HG03280 (cell line): ENCODE results near the gene CFAP53.
A peak's percentile ranks its signal among the peaks of the same experiment; 100 is the strongest.
"Not testable (repeated sequence)": the region's sequence is repeated elsewhere in the genome, so short reads cannot be mapped to it uniquely, and the experiment has no call there.

Experiments
- ATAC-seq: cut with Tn5 transposase; IDR thresholded peaks from one replicate; pipeline ENCODE4 v1.9.1; 2021; ENCODE audit warnings: mild to moderate bottlenecking, moderate library complexity; ENCODE audit not compliant: unreplicated experiment

Gene CFAP53, protein sequence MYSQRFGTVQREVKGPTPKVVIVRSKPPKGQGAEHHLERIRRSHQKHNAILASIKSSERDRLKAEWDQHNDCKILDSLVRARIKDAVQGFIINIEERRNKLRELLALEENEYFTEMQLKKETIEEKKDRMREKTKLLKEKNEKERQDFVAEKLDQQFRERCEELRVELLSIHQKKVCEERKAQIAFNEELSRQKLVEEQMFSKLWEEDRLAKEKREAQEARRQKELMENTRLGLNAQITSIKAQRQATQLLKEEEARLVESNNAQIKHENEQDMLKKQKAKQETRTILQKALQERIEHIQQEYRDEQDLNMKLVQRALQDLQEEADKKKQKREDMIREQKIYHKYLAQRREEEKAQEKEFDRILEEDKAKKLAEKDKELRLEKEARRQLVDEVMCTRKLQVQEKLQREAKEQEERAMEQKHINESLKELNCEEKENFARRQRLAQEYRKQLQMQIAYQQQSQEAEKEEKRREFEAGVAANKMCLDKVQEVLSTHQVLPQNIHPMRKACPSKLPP

DNA sequence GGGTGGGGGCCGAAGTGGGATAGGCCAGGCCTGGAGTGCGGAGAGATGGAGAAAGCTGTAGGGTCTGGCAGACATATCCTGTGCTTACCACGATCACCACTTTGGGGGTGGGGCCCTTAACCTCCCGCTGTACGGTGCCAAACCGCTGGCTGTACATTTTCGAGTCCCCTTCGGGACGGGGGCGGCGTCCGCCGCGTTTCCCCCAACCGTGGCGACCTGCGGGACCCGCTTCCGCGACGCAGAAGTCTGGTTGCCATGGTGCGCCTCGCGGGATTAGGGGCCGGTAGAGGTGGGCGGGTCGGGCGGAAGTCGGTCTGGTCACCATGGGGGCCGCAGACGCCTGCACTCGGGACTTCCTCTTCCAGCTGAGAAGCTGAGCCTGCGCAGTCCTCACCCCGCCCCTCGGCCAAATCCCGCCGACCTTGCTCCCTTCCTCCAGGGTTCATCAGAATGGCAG, at the start of gene CFAP53:
CFAP53 (minus strand) TSS at position 248 of the 457 bp plus-strand sequence; CDS start at position 157, 91 bp downstream.
- ATAC-seq = peak; percentile 76

DNA sequence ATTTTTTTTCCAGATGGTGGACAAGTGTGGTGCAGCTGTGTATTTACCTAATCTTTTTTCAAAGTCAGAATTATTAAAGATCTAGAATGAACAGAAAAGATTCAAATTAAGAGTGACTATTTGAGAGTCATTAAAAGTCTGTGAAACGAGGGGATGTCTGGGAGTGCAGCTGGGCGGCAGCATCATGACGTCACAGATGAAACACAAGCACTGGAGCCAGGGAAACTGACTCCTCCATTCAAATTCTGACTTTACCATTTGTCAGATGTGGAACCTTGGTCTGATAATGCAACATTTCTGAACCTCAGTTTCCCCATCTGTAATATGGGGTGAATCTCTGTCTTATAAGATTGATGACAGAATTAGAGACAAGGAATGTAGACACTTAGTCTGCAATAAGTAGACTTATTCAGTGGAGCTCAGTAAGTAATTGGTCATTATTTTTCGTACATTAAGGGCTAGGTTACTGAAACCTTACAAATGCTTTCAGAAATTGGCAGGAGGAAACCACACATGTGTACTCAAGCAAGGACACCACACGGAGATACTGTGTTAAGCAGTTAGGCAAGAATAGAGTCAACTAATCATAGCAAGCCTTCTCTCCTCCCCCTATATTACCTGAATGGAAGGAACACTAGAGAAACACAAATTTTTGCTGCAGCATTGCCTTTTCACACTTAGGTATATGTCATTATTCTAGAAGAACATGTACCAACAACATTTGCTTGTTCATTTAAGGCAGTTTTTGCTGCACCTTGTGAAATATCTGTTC, 49.0 kb upstream of the CFAP53 start:
- ATAC-seq = peak; percentile 71

DNA sequence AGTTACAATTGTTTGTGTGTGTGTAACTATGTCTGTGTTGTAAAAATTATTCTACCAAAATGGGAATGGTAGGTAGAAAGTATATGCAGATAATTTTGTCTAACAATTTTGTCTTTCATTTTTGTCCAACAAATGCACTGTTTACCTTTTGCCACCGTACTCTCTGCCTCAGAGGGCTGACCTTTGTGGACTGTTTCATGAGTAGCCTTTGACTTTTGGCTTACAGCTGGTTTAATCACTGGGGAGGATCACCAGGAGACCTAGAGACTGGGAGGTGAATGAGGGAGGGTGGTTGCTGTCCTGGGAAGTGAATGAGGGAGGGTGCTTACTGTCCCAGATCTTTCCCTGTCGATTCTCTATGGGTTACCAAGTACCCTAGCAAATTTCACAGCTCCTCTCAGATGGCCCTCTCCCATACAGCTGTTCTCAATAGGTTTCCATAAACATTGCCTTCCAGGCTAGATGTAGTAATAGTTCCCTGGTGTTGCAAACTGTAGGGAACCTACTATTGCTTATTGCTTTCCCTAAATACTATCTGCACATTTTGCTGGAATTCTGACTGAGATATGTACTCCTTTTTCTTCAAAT, 47.7 kb upstream of the CFAP53 start:
- ATAC-seq = no peak

DNA sequence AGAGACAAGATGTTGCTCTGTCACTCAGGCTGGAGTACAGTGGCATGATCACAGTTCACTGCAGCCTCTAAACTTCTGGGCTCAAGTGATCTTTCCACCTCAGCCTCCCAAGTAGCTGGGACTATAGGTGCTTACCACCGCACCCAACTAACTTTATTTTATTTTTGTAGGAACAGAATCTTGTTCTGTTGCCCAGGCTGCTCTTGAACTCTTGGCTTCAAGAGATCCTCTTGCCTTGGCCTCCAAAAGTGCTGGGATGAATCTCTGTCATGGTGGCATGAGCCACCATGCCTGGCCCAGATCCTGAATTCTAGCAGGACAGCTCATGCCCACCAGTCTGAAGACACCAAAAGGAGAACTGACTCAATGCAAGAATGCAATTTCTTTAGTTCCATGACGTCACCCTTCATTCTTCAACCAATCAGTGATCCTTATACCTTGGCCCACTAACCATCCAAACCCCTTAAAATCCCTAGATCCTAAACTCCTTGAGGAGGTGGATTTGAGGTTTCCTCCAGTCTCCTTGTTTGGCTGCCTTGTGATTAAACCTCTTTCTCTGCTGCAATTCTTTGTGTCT, 46.8 kb upstream of the CFAP53 start:
- peak; percentile 24 for ATAC-seq

DNA sequence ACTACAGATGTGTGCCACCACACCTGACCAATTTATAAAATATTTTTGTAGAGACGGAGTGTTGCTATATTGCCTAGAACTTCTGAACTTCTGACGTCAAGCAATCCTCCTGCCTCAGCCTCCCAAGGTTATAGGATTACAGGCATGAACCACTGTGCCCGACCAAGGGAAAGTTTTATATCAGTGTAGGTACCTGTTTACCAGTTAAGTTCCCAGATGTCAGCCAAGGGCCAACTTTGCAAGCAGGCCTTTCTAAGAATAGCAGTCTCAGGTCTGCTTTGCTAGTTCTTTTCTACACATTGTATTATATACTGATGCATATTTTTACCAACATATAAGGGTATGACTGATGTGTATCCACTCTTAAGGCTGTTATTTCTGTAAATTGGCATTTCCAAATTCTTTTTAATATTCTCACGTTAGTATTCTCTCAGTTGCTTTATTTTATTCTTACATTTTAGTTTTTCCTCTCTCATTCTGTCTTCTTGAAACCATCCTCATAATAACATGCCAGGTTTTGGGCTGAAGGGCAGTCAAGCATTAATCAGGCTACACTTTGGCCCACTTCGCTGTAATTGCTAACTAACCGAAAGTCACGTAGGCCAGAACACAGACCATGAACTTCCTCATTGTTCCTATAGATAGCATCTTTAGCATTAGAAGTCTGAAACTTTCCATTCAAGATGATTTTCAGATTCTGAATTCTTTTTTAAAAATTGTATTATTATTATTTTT, 46.2 kb upstream of the CFAP53 start:
- ATAC-seq = peak; percentile 61

DNA sequence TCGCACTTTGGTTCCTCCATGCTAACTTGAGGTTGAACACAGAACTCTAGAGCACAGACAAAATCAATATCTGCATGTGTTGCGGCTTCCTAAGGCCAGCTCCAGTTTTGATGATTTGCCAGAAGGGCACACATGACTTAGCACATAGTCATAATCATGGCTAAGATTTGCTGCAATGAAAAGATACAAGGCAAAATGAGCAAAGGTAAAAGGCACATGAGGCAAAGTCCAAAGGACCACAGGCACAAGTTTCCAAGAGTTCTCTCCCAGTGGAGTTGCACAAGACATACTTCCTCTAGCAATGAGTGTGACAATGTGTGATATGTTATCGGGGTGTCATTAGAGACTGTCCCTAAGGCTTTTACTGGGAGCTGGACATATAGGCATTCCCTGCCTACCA, 45.4 kb upstream of the CFAP53 start:
- ATAC-seq = no peak

DNA sequence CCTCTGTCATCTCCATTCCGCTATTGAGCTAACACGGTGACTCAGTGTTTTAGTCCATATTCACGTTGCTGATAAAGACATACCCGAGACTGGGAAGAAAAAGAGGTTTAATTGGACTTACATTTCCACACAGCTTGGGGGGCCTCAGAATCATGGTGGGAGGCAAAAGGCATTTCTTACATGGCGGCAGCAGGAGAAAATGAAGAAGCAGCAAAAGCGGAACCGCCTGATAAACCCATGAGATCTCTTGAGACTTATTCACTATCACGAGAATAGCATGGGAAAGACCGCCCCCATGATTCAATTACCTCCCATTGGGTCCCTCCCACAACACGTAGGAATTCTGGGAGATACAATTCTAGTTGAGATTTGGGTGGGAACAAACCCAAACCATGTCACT, 43.8 kb upstream of the CFAP53 start:
- ATAC-seq = no peak

DNA sequence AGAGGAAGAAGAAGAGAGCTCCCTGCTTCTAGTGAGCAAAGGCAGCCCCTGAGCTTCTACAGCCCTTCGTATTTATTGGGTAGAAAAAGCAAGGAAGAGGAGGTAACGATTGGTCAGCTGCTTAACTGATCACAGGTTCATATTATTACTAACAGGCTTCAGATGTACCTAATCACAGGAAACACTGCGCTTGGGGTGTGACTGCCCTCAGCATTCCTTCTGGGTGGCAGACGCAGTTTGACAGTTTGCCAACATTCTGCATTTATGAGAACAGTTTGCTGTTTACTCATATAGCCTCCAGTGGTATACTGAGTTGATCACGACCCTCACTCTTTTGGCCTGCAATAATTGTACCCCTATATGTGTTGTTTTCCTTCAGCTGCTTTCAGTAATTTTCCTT, 42.6 kb upstream of the CFAP53 start:
- not testable (repeated sequence) for ATAC-seq

DNA sequence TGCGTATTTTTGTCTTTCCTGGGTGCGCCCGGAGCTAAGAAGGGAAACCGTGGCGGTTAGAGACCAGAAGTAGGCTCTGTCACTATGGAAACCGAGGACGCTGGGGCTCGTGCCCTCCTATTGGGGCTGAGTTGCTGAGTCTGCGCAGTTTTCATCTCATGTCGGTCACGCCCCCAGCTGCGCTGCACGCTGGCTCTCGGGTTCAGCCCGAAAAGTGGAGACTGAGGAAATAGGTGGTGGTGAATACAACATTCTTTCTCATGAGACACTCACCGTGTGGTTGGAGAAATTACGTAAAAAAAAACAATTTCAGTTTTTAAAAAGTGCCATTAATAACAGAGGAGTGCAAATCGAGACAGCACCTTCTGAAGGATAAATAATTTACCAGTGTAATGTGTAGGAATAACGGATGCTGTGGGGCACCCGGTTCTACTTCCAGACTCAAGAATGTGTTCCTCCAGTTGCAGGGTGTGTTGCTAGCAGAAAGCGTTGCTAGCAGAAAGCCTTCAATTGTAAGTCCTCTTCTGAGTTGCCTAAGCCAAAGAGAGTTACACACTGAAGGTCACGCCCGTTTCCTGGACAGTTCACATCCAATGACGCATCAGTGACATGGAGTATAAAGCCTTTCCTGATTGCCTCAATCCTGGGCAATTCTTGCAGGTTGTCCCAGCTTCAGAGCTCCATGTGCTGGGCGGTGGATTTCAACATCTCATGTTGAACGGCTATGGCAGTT, 41.6 kb upstream of the CFAP53 start:
- ATAC-seq = peak; percentile 94

DNA sequence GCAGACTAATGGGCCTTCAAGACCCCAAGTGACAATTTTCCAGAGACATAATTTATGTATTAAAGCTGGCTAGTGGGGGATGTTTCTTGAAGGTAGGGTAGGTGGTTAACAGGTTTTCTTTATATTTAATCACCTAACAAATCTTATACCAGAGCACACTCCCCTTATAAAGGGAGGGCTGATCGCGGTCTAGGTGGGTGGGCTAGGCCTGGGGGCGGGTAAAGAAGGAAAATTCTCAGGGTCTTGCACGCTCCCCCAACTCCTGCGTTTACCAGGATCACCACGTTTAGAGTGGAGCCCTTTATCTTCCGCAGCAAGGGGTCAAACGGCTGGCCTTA, 41.1 kb upstream of the CFAP53 start:
- ATAC-seq = no peak

DNA sequence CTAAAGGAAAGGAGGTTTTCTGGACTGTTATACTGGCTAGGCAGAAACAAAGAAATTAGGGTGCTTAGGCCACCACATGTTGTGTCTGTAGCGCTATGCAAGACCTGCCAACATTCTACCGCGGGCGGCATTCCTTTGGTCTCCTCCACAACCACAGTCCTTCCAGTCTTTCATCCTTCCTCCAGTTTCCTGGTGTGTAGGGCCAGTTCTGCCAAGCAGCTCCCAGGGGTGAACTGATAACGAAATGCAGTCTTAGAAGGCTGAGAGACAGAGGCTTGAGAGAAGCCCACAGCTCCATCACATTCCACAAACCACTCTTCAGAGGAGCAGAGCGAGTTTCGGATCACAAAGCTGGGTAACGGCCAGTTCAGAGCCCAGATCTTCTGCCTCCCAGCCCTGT, 40.6 kb upstream of the CFAP53 start:
- no peak for ATAC-seq

DNA sequence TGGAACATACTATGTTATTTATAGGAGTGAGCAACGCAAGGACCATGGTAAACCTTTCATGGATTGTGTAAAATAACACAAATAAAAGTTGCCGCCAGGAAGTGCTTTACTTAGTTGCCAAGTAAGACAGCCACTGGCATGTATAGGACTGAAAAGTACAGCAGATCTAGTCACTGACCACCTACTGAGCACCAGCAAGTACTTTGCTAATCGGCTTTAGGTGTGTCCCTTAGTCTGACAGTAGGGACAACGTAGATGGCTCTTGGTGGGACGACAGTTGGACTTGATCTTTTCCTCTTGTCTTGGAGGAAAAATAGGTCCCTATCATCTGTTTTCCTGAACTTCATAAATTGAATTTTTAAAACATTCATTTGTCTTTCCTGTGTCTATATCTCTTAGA, 34.8 kb upstream of the CFAP53 start:
- ATAC-seq = no peak

DNA sequence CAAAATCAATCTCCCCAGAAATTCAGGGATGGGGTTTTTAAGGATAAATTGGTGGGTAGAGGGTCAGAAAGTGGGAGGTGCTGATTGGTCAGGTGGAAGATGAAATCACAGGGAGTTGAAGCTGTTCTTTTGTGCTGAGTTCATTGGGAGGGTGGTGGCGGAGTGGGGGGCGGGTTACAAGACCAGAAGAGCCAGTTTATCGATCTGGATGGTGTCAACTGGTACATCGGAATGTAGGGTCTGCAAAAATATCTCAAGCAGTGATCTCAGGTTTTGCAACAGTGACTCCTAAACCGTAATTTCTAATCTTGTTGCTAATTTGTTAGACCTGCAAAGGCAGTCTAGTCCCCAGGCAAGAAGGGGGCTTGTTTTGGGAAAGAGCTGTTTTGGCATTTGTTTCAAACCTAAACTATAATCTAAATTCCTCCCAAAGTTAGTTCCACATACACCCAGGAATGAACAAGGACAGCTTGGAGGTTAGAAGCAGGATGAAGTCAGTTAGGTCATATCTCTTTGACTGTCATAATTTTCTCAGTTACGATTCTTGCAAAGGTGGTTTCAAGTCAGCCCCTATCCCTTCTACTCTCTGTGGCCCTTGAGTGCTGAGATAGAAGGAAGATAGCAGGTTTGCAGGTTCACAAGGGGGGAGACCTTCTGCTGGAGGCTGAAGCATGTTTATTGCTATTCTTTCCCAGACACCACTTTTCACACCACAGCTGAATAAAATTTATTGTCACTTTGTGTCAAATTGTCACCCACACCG, 33.5 kb upstream of the CFAP53 start:
- ATAC-seq = no peak

DNA sequence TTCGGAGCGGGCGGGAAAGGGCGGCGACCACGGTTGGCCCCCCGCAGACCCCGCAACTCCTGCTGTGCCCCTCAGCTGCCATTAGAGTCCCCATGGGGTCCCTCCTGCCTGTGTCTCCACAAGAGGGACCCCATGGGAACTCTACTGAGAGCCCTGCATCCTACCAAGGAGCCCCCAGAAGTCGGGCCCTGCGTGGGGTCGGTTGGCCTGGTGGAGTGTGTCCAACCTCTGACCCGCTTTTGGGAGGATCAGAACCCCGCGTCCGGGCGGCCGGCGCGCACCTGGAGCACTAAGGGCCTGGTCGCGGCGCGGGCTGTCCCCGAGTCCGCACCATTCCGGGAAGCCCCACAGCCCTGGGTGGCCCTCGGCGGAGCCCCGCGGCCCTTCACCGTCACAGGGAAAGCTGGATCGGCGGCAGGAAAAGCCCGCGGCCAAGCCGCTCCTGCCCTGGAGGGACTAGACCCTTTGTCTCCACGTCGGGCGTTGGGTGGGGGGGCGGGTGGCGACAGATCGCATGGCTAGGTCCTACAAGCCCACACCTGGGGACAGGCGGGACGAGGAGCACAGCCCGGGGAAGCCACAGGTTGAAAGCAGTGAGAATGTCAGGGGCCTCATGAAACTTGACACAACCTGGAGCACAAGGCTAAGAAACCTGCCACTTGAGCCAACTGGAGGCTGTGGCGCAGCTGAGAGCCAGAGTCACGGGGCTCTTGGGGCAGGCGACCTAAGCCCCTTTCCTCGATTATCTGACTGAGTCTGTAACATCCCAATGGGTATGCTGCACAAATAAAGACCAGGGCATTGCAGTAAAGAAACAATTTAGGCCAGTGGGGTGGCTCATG, 32.4 kb upstream of the CFAP53 start:
- no peak for ATAC-seq

DNA sequence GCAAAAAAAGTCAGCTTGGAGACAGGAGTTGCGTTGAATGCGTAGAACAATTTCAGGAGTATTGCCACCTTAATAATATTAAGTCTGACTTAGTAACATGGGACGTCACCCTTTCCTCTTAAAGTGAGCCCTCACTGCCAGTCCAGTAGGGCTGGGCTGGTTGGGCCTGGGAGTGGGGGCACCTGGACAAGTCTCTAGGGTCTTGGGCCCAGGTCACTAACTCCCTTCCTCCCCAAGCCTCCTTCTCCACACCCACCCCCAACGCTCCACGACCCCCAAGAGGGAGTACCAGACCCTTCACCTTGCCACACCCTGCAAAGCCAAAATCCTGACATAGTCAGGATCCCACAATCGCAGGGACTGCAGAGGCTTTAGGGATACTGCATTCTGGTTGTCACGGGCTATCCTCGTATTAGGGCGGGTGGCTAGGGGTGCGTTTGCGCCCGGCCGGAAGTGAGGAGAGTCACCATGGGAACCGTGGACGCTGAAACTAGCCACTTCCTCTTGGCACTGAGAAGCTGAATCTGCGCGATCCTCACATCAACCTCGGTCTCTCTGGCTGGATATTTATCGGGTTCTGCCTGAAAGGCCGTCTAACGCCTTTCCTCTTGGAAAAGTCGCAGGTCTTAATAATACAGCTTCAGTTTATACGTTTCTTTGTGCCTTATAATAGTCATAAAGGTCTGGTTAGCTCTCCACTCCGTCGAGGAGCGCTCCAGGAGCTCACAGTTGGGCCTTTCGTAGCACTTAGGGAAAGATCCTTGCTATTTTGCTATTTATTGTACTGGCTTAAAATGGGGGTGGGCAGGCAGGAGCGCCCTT, 31.5 kb upstream of the CFAP53 start:
- peak; percentile 100 for ATAC-seq

DNA sequence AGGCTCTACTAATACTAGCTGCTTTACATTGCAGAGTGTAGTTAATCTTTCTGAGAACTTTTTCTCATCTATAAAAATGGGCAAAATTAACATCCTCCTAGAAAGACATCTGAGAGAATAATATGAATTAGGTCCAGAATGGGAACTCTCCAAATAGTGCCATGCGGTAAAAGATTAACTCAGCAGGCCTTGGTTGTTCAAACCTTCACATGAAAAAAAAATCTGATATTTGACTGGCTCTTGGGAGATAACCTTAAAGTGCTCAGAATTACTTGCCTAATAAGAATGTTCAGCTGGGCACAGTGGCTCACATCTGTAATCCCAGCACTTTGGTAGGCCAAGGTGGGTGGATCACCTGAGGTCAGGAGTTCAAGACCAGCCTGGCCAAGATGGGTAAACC, 26.7 kb upstream of the CFAP53 start:
- no peak for ATAC-seq

DNA sequence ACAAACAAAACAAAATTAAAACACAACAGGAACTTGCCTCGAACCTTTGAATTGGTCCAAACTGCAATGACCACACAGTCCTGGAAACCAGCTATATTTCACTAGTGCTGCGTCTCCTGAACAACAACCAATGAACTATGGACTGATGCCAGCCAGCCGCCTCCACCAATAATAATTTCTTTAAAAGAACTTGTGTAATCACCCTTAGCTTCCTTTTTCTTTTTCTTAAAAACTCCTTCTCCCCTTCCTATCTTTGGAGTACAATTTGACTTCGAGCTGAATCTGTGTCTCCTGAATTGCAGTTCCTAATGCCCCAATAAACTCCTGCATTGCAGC, 22.8 kb upstream of the CFAP53 start:
- ATAC-seq = no peak
